ENCODE data around the gene MMP24OS.

The MMP24OS gene

GRCh38 chr20:35243986-35244385 lies 33.9 kb downstream of the MMP24OS start:
- no peak for DNase-seq

- DNase-seq, result no peak
Measured at GRCh38 chr20:35243317-35243716, 34.6 kb downstream of the MMP24OS start.

GRCh38 chr20:35240811-35241293 lies 37.1 kb downstream of the MMP24OS start:
- no peak for DNase-seq

GRCh38 chr20:35240083-35240810 lies 37.7 kb downstream of the MMP24OS start:
- DNase-seq, result no peak

GRCh38 chr20:35238735-35239134 lies 39.2 kb downstream of the MMP24OS start:
- no peak for DNase-seq

- DNase-seq, result no peak
Measured at GRCh38 chr20:35238170-35238569, 39.8 kb downstream of the MMP24OS start.

- DNase-seq, result no peak
Measured at GRCh38 chr20:35237486-35237885, 40.4 kb downstream of the MMP24OS start.

GRCh38 chr20:35235881-35236280 lies 42.0 kb downstream of the MMP24OS start:
- no peak for DNase-seq

GRCh38 chr20:35232575-35232974 lies 45.3 kb downstream of the MMP24OS start:
- no peak for DNase-seq

GRCh38 chr20:35226884-35227681 lies 50.8 kb downstream of the MMP24OS start:
- DNase-seq, result no peak

All from NCI-H1436 treated with DMSO at 0.1 percent for 48 hours (cell line).